GM12878 (cell line): ENCODE measurements around the gene AKAP11. TPM values are rescaled to one million over a fixed set of nuclear protein-coding genes. Genes with fewer than 3 reads are reported as not detected.

Experiments used
- ATAC-seq: fragments of 200-7000 bp; cut with Tn5 transposase; 3 replicates; pipeline ENCODE4 v1.9.1; 2020; ENCODE audit warnings: mild to moderate bottlenecking, moderate library complexity
- BruUV-seq: library from RNA; stranded (reverse); fragments of 400-500 nt; replicated peaks from 2 replicates; lab custom pipeline; 2021; lab: Mats Ljungman, UMichigan
- CTCF ChIA-PET: fragments of 300-600 bp; sonication (Branson Sonifier 250); formaldehyde crosslinking; extraction: SDS; loops from one replicate; lab custom pipeline; 2021; ENCODE audit warnings: inconsistent platforms; lab: Yijun Ruan, JAX
- POLR2A ChIA-PET: fragments of 350-600 bp; formaldehyde crosslinking; extraction: SDS; loops from one replicate; lab custom pipeline; 2021; ENCODE audit warnings: inconsistent platforms; lab: Charles Lee
- RAD21 ChIA-PET: fragments of 300-600 bp; sonication (Branson Sonifier 250); formaldehyde crosslinking; loops from one replicate; lab custom pipeline; 2023; ENCODE audit warnings: antibody characterized with exemption; ENCODE audit not compliant: unreplicated experiment; lab: Charles Lee
- SMC1A ChIA-PET: fragments of 300-600 bp; sonication (Branson Sonifier 250); formaldehyde crosslinking; loops from one replicate; lab custom pipeline; 2023; ENCODE audit not compliant: unreplicated experiment, uncharacterized antibody; lab: Charles Lee
- DNase-seq: peaks from one replicate; pipeline ENCODE4 v3.0.0-alpha.2; 2011; ENCODE audit warnings: low read depth, low spot score
- FAIRE-seq: peaks from 3 replicates; lab custom pipeline; 2011; peaks lifted over from hg19 to GRCh38; lab: Jason Lieb, UNC
- H2AFZ ChIP-seq: 2 replicates; pipeline ENCODE4 v1.6.0; 2011; ENCODE audit warnings: low read depth, low read length, control low read depth; ENCODE audit not compliant: control insufficient read depth
- H3K27ac ChIP-seq: 2 replicates; pipeline ENCODE4 v1.5.1; 2011; ENCODE audit warnings: control low read depth; ENCODE audit not compliant: control insufficient read depth, insufficient read depth
- H3K27me3 ChIP-seq, 2 experiments: replicated peaks in 1 of 2; 2 replicates each; pipeline versions ENCODE4 v1.6.0 to v1.6.1; 2011; ENCODE audit warnings: low read length in 1 of 2; ENCODE audit not compliant: control insufficient read depth in 2 of 2, insufficient read depth in 2 of 2
- H3K36me3 ChIP-seq, 2 experiments: 2 replicates each; pipeline ENCODE4 v1.5.1; 2011; ENCODE audit warnings: low read length in 1 of 2; ENCODE audit not compliant: control insufficient read depth in 2 of 2, insufficient read depth in 2 of 2
- H3K4me1 ChIP-seq: 2 replicates; pipeline ENCODE4 v1.6.1; 2011; ENCODE audit warnings: mild to moderate bottlenecking, low read length, moderate library complexity, mixed read lengths; ENCODE audit not compliant: control insufficient read depth, insufficient read depth
- H3K4me2 ChIP-seq: 2 replicates; pipeline ENCODE4 v1.6.0; 2011; ENCODE audit warnings: control low read depth; ENCODE audit not compliant: control insufficient read depth, insufficient read depth
- H3K4me3 ChIP-seq: fragments of 200-600 bp; sonication (generic); 2 replicates; pipeline ENCODE4 v1.5.1; 2016
- H3K79me2 ChIP-seq: 2 replicates; pipeline ENCODE4 v1.6.0; 2011; ENCODE audit warnings: low read length; ENCODE audit not compliant: control insufficient read depth, insufficient read depth
- H3K9ac ChIP-seq: 2 replicates; pipeline ENCODE4 v1.8.0; 2011; ENCODE audit warnings: low read length, control low read depth, mixed read lengths; ENCODE audit not compliant: control insufficient read depth, insufficient read depth
- H3K9me3 ChIP-seq: replicated peaks from 3 replicates; pipeline ENCODE4 v1.5.1; 2011; ENCODE audit warnings: mild to moderate bottlenecking, low read length; ENCODE audit not compliant: control insufficient read depth, insufficient read depth
- H4K20me1 ChIP-seq: 2 replicates; pipeline ENCODE4 v1.6.0; 2011; ENCODE audit not compliant: control insufficient read depth, insufficient read depth
- ASH2L ChIP-seq: fragments of 300-600, 200-600 bp; sonication (generic); IDR thresholded peaks from 2 replicates; pipeline ENCODE4 v1.6.1; 2017; ENCODE audit warnings: low read depth, mild to moderate bottlenecking, borderline replicate concordance
- CBFB ChIP-seq: IDR thresholded peaks from 2 replicates; pipeline ENCODE4 v1.6.1; 2016; ENCODE audit warnings: antibody characterized with exemption, low read depth
- CBX3 ChIP-seq: fragments of 200-600 bp; sonication (generic); IDR thresholded peaks from 2 replicates; pipeline ENCODE4 v1.6.1; 2016; ENCODE audit warnings: low read depth, borderline replicate concordance
- CREM ChIP-seq: IDR thresholded peaks from 2 replicates; pipeline ENCODE4 v1.6.1; 2014; ENCODE audit warnings: antibody characterized with exemption, low read depth
- KLF5 ChIP-seq: fragments of 450-650 bp; IDR thresholded peaks from 2 replicates; pipeline ENCODE4 v1.6.1; 2014; ENCODE audit warnings: mild to moderate bottlenecking; ENCODE audit not compliant: partially characterized antibody
- NRF1 ChIP-seq: conservative IDR thresholded peaks from 2 replicates; pipeline ENCODE4 v1.6.1; 2011; ENCODE audit warnings: mild to moderate bottlenecking, low read depth, low read length, improper control_type of control experiment
- POLR2A ChIP-seq: IDR thresholded peaks from 2 replicates; pipeline ENCODE4 v1.6.1; 2011; ENCODE audit warnings: low read depth, mild to moderate bottlenecking, low read length
- TAF1 ChIP-seq: IDR thresholded peaks from 2 replicates; pipeline ENCODE4 v1.6.1; 2011; ENCODE audit warnings: mild to moderate bottlenecking, low read depth, low read length, borderline replicate concordance
- ZNF217 ChIP-seq: fragments of 450-650 bp; IDR thresholded peaks from 2 replicates; pipeline ENCODE4 v1.6.1; 2017; ENCODE audit warnings: antibody characterized with exemption, mild to moderate bottlenecking
- WGBS: methylation state at CpG from one replicate; pipeline ENCODE4 v1.1.6; 2016; ENCODE audit warnings: low lambda C conversion rate; ENCODE audit not compliant: insufficient replicate concordance, insufficient coverage; ENCODE audit errors: missing lambda C conversion rate; 5-methylcytosine and 5-hydroxymethylcytosine counted together
- in situ Hi-C: fragments of 300-500 bp; cut with MboI; formaldehyde crosslinking; loops from 9 replicates; pipeline ENCODE4 v1.14.3; 2018; ENCODE audit warnings: mixed read lengths
- intact Hi-C: fragments of 100-400 bp; cut with micrococcal nuclease; formaldehyde crosslinking; loops from one replicate; pipeline ENCODE4 v1.14.2; 2022; ENCODE audit not compliant: unreplicated experiment
- polyA plus RNA-seq, 11 experiments: library from polyadenylated mRNA; depleted of rRNA in 4 of 11; unstranded in 6 of 11; stranded (reverse) in 5 of 11; fragments of >200 nt; fragmentation: Nextera tagmentation in 4 of 11; fragmentation: Illumina TruSeq in 1 of 11; extraction: Ambion mirVana in 4 of 11; extraction: Trizol in 1 of 11; gene quantifications; 1 replicate in 1 of 11; 2 replicates in 10 of 11; pipeline versions ENCODE4 v1.2.1 to v1.2.3, GENCODE V29; 2011 to 2016; ENCODE audit warnings: inconsistent platforms in 2 of 11, missing spikeins in 2 of 11, low read depth in 1 of 11
- total RNA-seq, 4 experiments: library from RNA; depleted of rRNA in 3 of 4; stranded (reverse); fragments of >200 nt in 3 of 4; fragmentation: Illumina TruSeq in 1 of 4; extraction: Trizol in 1 of 4; gene quantifications; 2 replicates each; pipeline versions ENCODE4 v1.2.1 to v1.2.3, GENCODE V29; 2013 to 2021
- TF ChIP-seq, protein P1 (sequence below): fragments of 450-650 bp; formaldehyde crosslinking; IDR thresholded peaks from 2 replicates; pipeline ENCODE4 v1.4.0; 2020; ENCODE audit warnings: mild to moderate bottlenecking, moderate library complexity
- TF ChIP-seq, protein P2 (sequence below): fragments of 450-650 bp; IDR thresholded peaks from 2 replicates; pipeline ENCODE4 v1.6.1; 2017; ENCODE audit warnings: antibody characterized with exemption, mild to moderate bottlenecking, moderate library complexity
- TF ChIP-seq, protein P3 (sequence below): fragments of 450-650 bp; conservative IDR thresholded peaks from 2 replicates; pipeline ENCODE4 v1.6.1; 2017; ENCODE audit warnings: mild to moderate bottlenecking, moderate library complexity

The AKAP11 gene
- total and polyA plus RNA-seq, 10 of the 15 experiments (the other 5 are each of a cell fraction or from before 2014, with no cell fraction given) = 4.8 to 36.8 (median 17.9) TPM

DNA sequence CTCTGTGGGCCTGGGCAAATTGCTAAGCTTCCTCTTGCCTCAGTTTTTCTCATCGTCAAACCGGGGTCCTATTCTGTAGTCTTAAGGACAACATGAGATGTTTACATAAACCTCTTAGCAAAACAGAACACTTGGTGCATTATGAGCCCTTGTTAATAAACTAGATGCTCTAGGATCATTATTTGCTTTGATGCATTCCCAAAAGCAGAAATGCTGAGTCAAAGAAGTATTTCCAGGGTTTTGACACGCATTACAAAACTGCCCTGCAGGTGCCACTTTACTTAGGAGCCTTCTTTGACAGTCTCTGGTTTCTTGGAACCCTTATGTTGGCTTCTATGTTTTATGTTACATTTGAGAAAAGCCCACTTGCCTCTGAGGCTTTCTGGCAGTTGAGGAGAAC is 12.1 kb downstream of the AKAP11 start:
- peak; percentile 17; the same call in 2 of the 3 replicates for ATAC-seq
- CTCF ChIA-PET = no interaction called here
- RAD21 ChIA-PET = no interaction called here
- no TSS peak for BruUV-seq
- Histone ChIP-seq H3K36me3 (peaks cover 2 to 24% of the 10 kb centered on the region in 2 experiments), H2AFZ (no peak overlapping the region), H3K4me2 (no peak overlapping the region), H3K4me1 (peaks cover 7% of the 10 kb centered on the region; the same call in 1 of the 2 replicates), H4K20me1 (no peaks in the 10 kb centered on the region), H3K9me3 (no peaks in the 10 kb centered on the region), H3K27ac (no peak overlapping the region), H3K79me2 (peaks cover 75% of the 10 kb centered on the region), H3K4me3 (no peak overlapping the region), H3K9ac (no peak overlapping the region), H3K27me3 (no peaks in the 10 kb centered on the region)
- no peak for FAIRE-seq
- DNase-seq = no peak
- in situ Hi-C loops (no loop called here), intact Hi-C loops (no loop called here)
- SMC1A ChIA-PET = interaction anchor here (1.0 to 1.1 kb wide), 2 partner anchors 15 to 617 kb away, joined by 3 read pairs; no protein-coding TSS in a partner anchor
- POLR2A ChIA-PET = no interaction called here
- 87% methylated on average over 3 of the region's 3 CpGs for WGBS
- TF ChIP-seq ASH2L (no peak), POLR2A (no peak), KLF5 (no peak), TAF1 (no peak), CBFB (no peak), ZNF217 (no peak), CBX3 (no peak), CREM (no peak), NRF1 (no peak)
- TF ChIP-seq, protein P1, sequence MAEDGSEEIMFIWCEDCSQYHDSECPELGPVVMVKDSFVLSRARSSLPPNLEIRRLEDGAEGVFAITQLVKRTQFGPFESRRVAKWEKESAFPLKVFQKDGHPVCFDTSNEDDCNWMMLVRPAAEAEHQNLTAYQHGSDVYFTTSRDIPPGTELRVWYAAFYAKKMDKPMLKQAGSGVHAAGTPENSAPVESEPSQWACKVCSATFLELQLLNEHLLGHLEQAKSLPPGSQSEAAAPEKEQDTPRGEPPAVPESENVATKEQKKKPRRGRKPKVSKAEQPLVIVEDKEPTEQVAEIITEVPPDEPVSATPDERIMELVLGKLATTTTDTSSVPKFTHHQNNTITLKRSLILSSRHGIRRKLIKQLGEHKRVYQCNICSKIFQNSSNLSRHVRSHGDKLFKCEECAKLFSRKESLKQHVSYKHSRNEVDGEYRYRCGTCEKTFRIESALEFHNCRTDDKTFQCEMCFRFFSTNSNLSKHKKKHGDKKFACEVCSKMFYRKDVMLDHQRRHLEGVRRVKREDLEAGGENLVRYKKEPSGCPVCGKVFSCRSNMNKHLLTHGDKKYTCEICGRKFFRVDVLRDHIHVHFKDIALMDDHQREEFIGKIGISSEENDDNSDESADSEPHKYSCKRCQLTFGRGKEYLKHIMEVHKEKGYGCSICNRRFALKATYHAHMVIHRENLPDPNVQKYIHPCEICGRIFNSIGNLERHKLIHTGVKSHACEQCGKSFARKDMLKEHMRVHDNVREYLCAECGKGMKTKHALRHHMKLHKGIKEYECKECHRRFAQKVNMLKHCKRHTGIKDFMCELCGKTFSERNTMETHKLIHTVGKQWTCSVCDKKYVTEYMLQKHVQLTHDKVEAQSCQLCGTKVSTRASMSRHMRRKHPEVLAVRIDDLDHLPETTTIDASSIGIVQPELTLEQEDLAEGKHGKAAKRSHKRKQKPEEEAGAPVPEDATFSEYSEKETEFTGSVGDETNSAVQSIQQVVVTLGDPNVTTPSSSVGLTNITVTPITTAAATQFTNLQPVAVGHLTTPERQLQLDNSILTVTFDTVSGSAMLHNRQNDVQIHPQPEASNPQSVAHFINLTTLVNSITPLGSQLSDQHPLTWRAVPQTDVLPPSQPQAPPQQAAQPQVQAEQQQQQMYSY = no peak
- TF ChIP-seq, protein P2, sequence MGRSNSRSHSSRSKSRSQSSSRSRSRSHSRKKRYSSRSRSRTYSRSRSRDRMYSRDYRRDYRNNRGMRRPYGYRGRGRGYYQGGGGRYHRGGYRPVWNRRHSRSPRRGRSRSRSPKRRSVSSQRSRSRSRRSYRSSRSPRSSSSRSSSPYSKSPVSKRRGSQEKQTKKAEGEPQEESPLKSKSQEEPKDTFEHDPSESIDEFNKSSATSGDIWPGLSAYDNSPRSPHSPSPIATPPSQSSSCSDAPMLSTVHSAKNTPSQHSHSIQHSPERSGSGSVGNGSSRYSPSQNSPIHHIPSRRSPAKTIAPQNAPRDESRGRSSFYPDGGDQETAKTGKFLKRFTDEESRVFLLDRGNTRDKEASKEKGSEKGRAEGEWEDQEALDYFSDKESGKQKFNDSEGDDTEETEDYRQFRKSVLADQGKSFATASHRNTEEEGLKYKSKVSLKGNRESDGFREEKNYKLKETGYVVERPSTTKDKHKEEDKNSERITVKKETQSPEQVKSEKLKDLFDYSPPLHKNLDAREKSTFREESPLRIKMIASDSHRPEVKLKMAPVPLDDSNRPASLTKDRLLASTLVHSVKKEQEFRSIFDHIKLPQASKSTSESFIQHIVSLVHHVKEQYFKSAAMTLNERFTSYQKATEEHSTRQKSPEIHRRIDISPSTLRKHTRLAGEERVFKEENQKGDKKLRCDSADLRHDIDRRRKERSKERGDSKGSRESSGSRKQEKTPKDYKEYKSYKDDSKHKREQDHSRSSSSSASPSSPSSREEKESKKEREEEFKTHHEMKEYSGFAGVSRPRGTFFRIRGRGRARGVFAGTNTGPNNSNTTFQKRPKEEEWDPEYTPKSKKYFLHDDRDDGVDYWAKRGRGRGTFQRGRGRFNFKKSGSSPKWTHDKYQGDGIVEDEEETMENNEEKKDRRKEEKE = no peak
- TF ChIP-seq, protein P3, sequence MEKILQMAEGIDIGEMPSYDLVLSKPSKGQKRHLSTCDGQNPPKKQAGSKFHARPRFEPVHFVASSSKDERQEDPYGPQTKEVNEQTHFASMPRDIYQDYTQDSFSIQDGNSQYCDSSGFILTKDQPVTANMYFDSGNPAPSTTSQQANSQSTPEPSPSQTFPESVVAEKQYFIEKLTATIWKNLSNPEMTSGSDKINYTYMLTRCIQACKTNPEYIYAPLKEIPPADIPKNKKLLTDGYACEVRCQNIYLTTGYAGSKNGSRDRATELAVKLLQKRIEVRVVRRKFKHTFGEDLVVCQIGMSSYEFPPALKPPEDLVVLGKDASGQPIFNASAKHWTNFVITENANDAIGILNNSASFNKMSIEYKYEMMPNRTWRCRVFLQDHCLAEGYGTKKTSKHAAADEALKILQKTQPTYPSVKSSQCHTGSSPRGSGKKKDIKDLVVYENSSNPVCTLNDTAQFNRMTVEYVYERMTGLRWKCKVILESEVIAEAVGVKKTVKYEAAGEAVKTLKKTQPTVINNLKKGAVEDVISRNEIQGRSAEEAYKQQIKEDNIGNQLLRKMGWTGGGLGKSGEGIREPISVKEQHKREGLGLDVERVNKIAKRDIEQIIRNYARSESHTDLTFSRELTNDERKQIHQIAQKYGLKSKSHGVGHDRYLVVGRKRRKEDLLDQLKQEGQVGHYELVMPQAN = no peak
